TTC549 (cell line): Measurements from ENCODE around the gene OR52J3.
"Not testable (repeated sequence)": the region's sequence is repeated elsewhere in the genome, so short reads cannot be mapped to it uniquely, and the experiment has no call there.

Experiments
- FAIRE-seq: peaks from 2 replicates; lab custom pipeline; 2012; peaks lifted over from hg19 to GRCh38; lab: Jason Lieb, UNC

The OR52J3 gene

GRCh38 chr11:5046226-5046625 lies at the start of gene OR52J3:
Gene OR52J3 (plus strand): TSS chr11:5046526. CDS start chr11:5046526, 0 bp downstream.
- no peak for FAIRE-seq

GRCh38 chr11:5004424-5005274 lies 41.7 kb upstream of the OR52J3 start:
- FAIRE-seq: peak; percentile 72

- FAIRE-seq: no peak
Observed at GRCh38 chr11:5007561-5007960, 38.8 kb upstream of the OR52J3 start.

- no peak for FAIRE-seq
Observed at GRCh38 chr11:5011254-5011653, 35.1 kb upstream of the OR52J3 start.

GRCh38 chr11:5013012-5013411 lies 33.3 kb upstream of the OR52J3 start:
- FAIRE-seq: no peak

- no peak for FAIRE-seq
Observed at GRCh38 chr11:5021996-5022395, 24.3 kb upstream of the OR52J3 start.

- no peak for FAIRE-seq
Observed at GRCh38 chr11:5036669-5037068, 9.7 kb upstream of the OR52J3 start.

GRCh38 chr11:5037926-5038325 lies 8.4 kb upstream of the OR52J3 start:
- FAIRE-seq: no peak

GRCh38 chr11:5038341-5038740 lies 8.0 kb upstream of the OR52J3 start:
- FAIRE-seq: no peak

- FAIRE-seq: no peak
Observed at GRCh38 chr11:5040876-5041275, 5.5 kb upstream of the OR52J3 start.

GRCh38 chr11:5042091-5042490 lies 4.2 kb upstream of the OR52J3 start:
- no peak for FAIRE-seq

- FAIRE-seq: no peak
Observed at GRCh38 chr11:5043380-5043779, 2.9 kb upstream of the OR52J3 start.

- FAIRE-seq: no peak
Observed at GRCh38 chr11:5046754-5047330, 516 bp downstream of the OR52J3 start.

GRCh38 chr11:5058679-5059078 lies 12.4 kb downstream of the OR52J3 start:
- not testable (repeated sequence) for FAIRE-seq

- FAIRE-seq: no peak
Observed at GRCh38 chr11:5059391-5059790, 13.1 kb downstream of the OR52J3 start, which contains the start of gene OR52E2. Gene OR52E2 (minus strand): TSS chr11:5059627. CDS start chr11:5059627, 0 bp downstream.

GRCh38 chr11:5065027-5065426 lies 18.7 kb downstream of the OR52J3 start:
- no peak for FAIRE-seq

GRCh38 chr11:5069272-5069671 lies 22.9 kb downstream of the OR52J3 start, which contains the start of gene OR52E1:
Gene OR52E1 (plus strand): TSS chr11:5069572.
- no peak for FAIRE-seq

- no peak for FAIRE-seq
Observed at GRCh38 chr11:5071799-5072198, 25.5 kb downstream of the OR52J3 start.

GRCh38 chr11:5081405-5081804 lies 35.1 kb downstream of the OR52J3 start:
- FAIRE-seq: no peak

GRCh38 chr11:5083602-5084001 lies 37.3 kb downstream of the OR52J3 start:
- no peak for FAIRE-seq

- no peak for FAIRE-seq
Observed at GRCh38 chr11:5088556-5088955, 42.2 kb downstream of the OR52J3 start.

- no peak for FAIRE-seq
Observed at GRCh38 chr11:5090668-5091067, 44.3 kb downstream of the OR52J3 start.

- no peak for FAIRE-seq
Observed at GRCh38 chr11:5092821-5093585, 46.7 kb downstream of the OR52J3 start.
